ENCODE results near the gene GPR39.

The GPR39 gene

GRCh38 chr2:132448331-132448730, 31.7 kb downstream of the GPR39 start:
- no peak for DNase-seq

GRCh38 chr2:132448771-132449170, 32.2 kb downstream of the GPR39 start:
- DNase-seq = no peak

GRCh38 chr2:132449868-132450267, 33.3 kb downstream of the GPR39 start:
- DNase-seq = no peak

- DNase-seq = no peak
These were observed 44.2 kb downstream of the GPR39 start for GRCh38 chr2:132460781-132461180.

- DNase-seq = no peak
These were observed 45.6 kb downstream of the GPR39 start for GRCh38 chr2:132462236-132462635.

- no peak for DNase-seq
These were observed 47.1 kb downstream of the GPR39 start for GRCh38 chr2:132463719-132464118.

GRCh38 chr2:132465917-132466316, 49.3 kb downstream of the GPR39 start:
- DNase-seq = no peak

GRCh38 chr2:132466428-132467028, 49.9 kb downstream of the GPR39 start:
- no peak for DNase-seq

- DNase-seq = no peak
These were observed 52.4 kb downstream of the GPR39 start for GRCh38 chr2:132468821-132469675.

GRCh38 chr2:132470746-132471145, 54.1 kb downstream of the GPR39 start:
- DNase-seq = no peak

GRCh38 chr2:132473174-132473883, 56.7 kb downstream of the GPR39 start:
- no peak for DNase-seq

GRCh38 chr2:132475615-132476014, 59.0 kb downstream of the GPR39 start:
- DNase-seq = no peak

- DNase-seq = no peak
These were observed 60.8 kb downstream of the GPR39 start for GRCh38 chr2:132477436-132477835.

- no peak for DNase-seq
These were observed 61.4 kb downstream of the GPR39 start for GRCh38 chr2:132477962-132478361.

GRCh38 chr2:132478461-132479105, 62.0 kb downstream of the GPR39 start:
- no peak for DNase-seq

GRCh38 chr2:132479155-132479554, 62.5 kb downstream of the GPR39 start:
- no peak for DNase-seq

GRCh38 chr2:132482821-132483220, 66.2 kb downstream of the GPR39 start:
- no peak for DNase-seq

GRCh38 chr2:132484144-132484543, 67.5 kb downstream of the GPR39 start:
- no peak for DNase-seq

GRCh38 chr2:132488491-132488890, 71.9 kb downstream of the GPR39 start:
- no peak for DNase-seq

GRCh38 chr2:132489150-132489549, 72.5 kb downstream of the GPR39 start:
- DNase-seq = no peak

GRCh38 chr2:132495881-132496280, 79.3 kb downstream of the GPR39 start:
- DNase-seq = no peak

- DNase-seq = no peak
These were observed 80.0 kb downstream of the GPR39 start for GRCh38 chr2:132496555-132496954.

GRCh38 chr2:132497591-132497990, 81.0 kb downstream of the GPR39 start:
- peak; percentile 18 for DNase-seq

Data from T1000 (cell line).